Adrenal gland (tissue), 5 donors: ENCODE data around the gene FAM174C.

ENCODE experiments used
- POLR2A ChIP-seq, 2 donors: fragments of 450-650 bp; IDR thresholded peaks; one replicate each; pipeline ENCODE4 v1.6.1; 2017; ENCODE audit warnings: antibody characterized with exemption in 2 of 2, mild to moderate bottlenecking in 2 of 2, moderate library complexity in 1 of 2
- TF ChIP-seq, protein P1 (sequence below), 6 experiments: fragments of 450-650 bp in 4 of 6; fragments of 200-600 bp in 2 of 6; sonication (generic) in 1 of 6; IDR thresholded peaks; 1 replicate in 5 of 6; 2 replicates in 1 of 6; pipeline versions ENCODE4 v1.5.1 to v1.8.0; 2016 to 2021; ENCODE audit warnings: antibody characterized with exemption in 6 of 6, mild to moderate bottlenecking in 2 of 6, moderate library complexity in 1 of 6
- donor health status: DM: no; HTN: no; CAD: no.

DNA sequence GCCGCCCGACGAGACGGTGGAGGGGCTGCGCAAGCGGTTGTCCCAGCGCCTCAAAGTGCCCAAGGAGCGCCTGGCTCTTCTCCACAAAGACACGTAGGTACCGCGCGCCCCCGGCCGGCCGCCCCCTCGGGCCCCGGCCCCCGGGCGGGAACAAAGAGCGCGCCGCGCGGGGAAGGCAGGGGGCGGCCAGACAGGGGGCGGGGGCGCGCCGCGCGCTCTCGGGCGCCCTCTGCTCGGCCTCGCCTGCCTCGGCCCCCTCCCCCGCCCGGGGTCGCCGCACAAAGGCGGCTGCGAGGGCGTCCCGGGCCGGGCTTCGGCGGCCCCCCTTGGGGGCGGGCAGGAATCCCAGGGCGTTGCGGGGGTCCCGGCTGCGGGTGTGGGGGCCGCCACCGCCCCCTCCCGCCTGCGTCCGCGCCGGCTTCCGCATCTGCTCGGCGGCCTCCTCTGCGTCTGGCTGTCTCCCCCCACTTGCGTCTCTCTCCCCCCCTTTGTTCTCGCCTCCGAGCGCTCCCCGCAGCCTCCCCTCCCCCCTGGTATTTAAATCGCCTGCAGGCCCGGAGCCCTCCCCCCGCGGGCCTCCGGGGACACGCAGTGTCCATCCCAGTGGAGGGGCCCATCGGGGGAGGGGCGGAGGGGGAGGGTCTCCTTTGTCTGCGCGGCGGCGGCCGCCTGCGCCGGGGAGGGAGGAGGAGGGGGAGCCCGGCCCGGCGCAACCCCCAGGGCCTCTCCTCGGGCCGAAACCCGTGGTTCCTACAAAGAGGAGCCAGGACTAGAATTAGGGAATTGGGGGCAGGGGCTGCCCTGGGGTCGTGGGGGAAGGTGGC lies 24.7 kb upstream of the FAM174C start:
- TF ChIP-seq, protein P1, sequence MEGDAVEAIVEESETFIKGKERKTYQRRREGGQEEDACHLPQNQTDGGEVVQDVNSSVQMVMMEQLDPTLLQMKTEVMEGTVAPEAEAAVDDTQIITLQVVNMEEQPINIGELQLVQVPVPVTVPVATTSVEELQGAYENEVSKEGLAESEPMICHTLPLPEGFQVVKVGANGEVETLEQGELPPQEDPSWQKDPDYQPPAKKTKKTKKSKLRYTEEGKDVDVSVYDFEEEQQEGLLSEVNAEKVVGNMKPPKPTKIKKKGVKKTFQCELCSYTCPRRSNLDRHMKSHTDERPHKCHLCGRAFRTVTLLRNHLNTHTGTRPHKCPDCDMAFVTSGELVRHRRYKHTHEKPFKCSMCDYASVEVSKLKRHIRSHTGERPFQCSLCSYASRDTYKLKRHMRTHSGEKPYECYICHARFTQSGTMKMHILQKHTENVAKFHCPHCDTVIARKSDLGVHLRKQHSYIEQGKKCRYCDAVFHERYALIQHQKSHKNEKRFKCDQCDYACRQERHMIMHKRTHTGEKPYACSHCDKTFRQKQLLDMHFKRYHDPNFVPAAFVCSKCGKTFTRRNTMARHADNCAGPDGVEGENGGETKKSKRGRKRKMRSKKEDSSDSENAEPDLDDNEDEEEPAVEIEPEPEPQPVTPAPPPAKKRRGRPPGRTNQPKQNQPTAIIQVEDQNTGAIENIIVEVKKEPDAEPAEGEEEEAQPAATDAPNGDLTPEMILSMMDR (IDR thresholded peaks at IDR 0.05), result no peak
- TF ChIP-seq POLR2A (IDR thresholded peaks at IDR 0.05), result peak; percentile 16 to 26
